A673 (cell line): ENCODE results near the gene HAPLN3. TPM values are rescaled to one million over a fixed set of nuclear protein-coding genes. Genes with fewer than 3 reads are reported as not detected.

Experiments used
- BruUV-seq: library from RNA; stranded (reverse); fragments of 400-500 nt; replicated peaks from 2 replicates; lab custom pipeline; 2021; lab: Mats Ljungman, UMichigan
- CTCF ChIA-PET: fragments of 300-600 bp; sonication (Branson Sonifier 250); formaldehyde crosslinking; loops from one replicate; lab custom pipeline; 2022; ENCODE audit warnings: antibody characterized with exemption; lab: Charles Lee
- POLR2A ChIA-PET: fragments of 300-600 bp; sonication (Branson Sonifier 250); formaldehyde crosslinking; loops from one replicate; lab custom pipeline; 2022; ENCODE audit warnings: antibody characterized with exemption; ENCODE audit not compliant: low non-redundant PET; lab: Charles Lee
- DNase-seq: peaks from one replicate; pipeline ENCODE4 v3.0.0-alpha.2; 2015; ENCODE audit warnings: low spot score
- H3K27ac ChIP-seq: fragments of 200-600 bp; sonication (generic); 2 replicates; pipeline ENCODE4 v1.5.1; 2016; ENCODE audit warnings: mixed run types, low read depth, mild to moderate bottlenecking, mixed read lengths, antibody characterized with exemption, low read length; ENCODE audit not compliant: poor library complexity, severe bottlenecking
- H3K27me3 ChIP-seq: fragments of 200-600 bp; sonication (generic); replicated peaks from 2 replicates; pipeline ENCODE4 v1.6.1; 2017; ENCODE audit warnings: mixed run types, low read depth, mild to moderate bottlenecking, mixed read lengths, antibody characterized with exemption, low read length; ENCODE audit not compliant: insufficient read depth, poor library complexity
- H3K36me3 ChIP-seq: fragments of 200-600 bp; sonication (generic); 2 replicates; pipeline ENCODE4 v1.6.1; 2016; ENCODE audit warnings: mixed run types, mild to moderate bottlenecking, mixed read lengths, antibody characterized with exemption, low read length; ENCODE audit not compliant: insufficient read depth, poor library complexity, severe bottlenecking
- H3K4me1 ChIP-seq: fragments of 200-600 bp; sonication (generic); 2 replicates; pipeline ENCODE4 v1.6.1; 2017; ENCODE audit warnings: mixed run types, mild to moderate bottlenecking, mixed read lengths, antibody characterized with exemption, low read length; ENCODE audit not compliant: insufficient read depth, poor library complexity, severe bottlenecking
- H3K4me3 ChIP-seq: fragments of 200-600 bp; sonication (generic); 2 replicates; pipeline ENCODE4 v1.5.1; 2016; ENCODE audit warnings: low read depth, mixed run types, mild to moderate bottlenecking, mixed read lengths, low read length; ENCODE audit not compliant: poor library complexity, severe bottlenecking
- H3K9me3 ChIP-seq: fragments of 200-600 bp; sonication (generic); 2 replicates; pipeline ENCODE4 v1.6.1; 2016; ENCODE audit warnings: mixed run types, low read depth, mild to moderate bottlenecking, mixed read lengths, antibody characterized with exemption, low read length; ENCODE audit not compliant: poor library complexity, severe bottlenecking
- EZH2 ChIP-seq: fragments of 200-600 bp; sonication (generic); IDR thresholded peaks from 2 replicates; pipeline ENCODE4 v1.6.1; 2017; ENCODE audit warnings: borderline replicate concordance, low read depth, mild to moderate bottlenecking, mixed read lengths, antibody characterized with exemption, low read length; ENCODE audit not compliant: poor library complexity, severe bottlenecking
- intact Hi-C: fragments of 100-400 bp; cut with micrococcal nuclease; formaldehyde crosslinking; loops from one replicate; pipeline ENCODE4 v1.10.0; 2022; ENCODE audit not compliant: unreplicated experiment
- total RNA-seq: library from RNA; stranded (reverse); gene quantifications from 2 replicates; pipeline ENCODE4 v1.2.3, GENCODE V29; 2021
- TF ChIP-seq, protein P1 (sequence below): fragments of 300-800, 200-600 bp; sonication (generic); conservative IDR thresholded peaks from 2 replicates; pipeline ENCODE4 v1.5.1; 2017; ENCODE audit warnings: low read depth, mild to moderate bottlenecking, antibody characterized with exemption, low read length, moderate library complexity, mixed read lengths

HAPLN3 gene
- total RNA-seq, 1 experiment from 2014 or later = 1.4 TPM

DNA sequence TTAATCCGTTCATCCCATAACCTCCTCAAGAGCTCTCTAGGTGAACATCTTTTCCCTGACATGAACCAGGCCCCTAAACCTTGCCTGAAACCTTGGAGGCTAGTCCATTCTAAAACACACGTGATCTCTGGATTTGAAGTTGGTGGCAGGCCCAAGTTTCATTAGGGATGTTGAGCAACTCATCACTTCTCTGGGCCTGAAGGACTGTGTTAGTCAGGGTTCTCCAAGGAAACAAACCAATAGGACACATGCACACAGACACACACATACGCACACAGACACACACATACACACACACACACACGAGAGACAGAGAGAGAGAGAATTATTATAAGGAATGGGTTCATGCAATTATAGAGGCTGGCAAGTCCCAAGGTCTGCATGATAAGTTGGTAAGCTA lies 60.2 kb downstream of the HAPLN3 start:
- POLR2A ChIA-PET = no interaction called here
- intact Hi-C loops = loop anchor here (10.0 kb wide), 1 partner anchor 180 kb away; no protein-coding TSS in a partner anchor

GRCh38 chr15:88834211-88834812 lies 61.0 kb downstream of the HAPLN3 start:
- intact Hi-C loops = loop anchor here (5.0 to 10.0 kb wide), 2 partner anchors 180 to 212 kb away; partner anchors contain the start of gene AEN
- no peaks in the 10 kb centered on the region for H3K36me3 ChIP-seq
- H3K9me3 ChIP-seq = no peaks in the 10 kb centered on the region
- H3K4me1 ChIP-seq = no peaks in the 10 kb centered on the region
- CTCF ChIA-PET = interaction anchor here (0.5 to 1.2 kb wide), 2 partner anchors 200 to 210 kb away, joined by 3 to 4 read pairs; no protein-coding TSS in a partner anchor
- TF ChIP-seq, protein P1, sequence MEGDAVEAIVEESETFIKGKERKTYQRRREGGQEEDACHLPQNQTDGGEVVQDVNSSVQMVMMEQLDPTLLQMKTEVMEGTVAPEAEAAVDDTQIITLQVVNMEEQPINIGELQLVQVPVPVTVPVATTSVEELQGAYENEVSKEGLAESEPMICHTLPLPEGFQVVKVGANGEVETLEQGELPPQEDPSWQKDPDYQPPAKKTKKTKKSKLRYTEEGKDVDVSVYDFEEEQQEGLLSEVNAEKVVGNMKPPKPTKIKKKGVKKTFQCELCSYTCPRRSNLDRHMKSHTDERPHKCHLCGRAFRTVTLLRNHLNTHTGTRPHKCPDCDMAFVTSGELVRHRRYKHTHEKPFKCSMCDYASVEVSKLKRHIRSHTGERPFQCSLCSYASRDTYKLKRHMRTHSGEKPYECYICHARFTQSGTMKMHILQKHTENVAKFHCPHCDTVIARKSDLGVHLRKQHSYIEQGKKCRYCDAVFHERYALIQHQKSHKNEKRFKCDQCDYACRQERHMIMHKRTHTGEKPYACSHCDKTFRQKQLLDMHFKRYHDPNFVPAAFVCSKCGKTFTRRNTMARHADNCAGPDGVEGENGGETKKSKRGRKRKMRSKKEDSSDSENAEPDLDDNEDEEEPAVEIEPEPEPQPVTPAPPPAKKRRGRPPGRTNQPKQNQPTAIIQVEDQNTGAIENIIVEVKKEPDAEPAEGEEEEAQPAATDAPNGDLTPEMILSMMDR = peak; percentile 79
- TF ChIP-seq EZH2 = no peak
- POLR2A ChIA-PET = no interaction called here
- H3K4me3 ChIP-seq = no peak overlapping the region
- no peaks in the 10 kb centered on the region for H3K27me3 ChIP-seq
- peak; percentile 39 for DNase-seq
- H3K27ac ChIP-seq = no peak overlapping the region
- no TSS peak for BruUV-seq

More for the DNA sequence above, 60.2 kb downstream of the HAPLN3 start:
- no peak for DNase-seq
- no peaks in the 10 kb centered on the region for H3K9me3 ChIP-seq
- H3K27ac ChIP-seq = no peak overlapping the region
- BruUV-seq = no TSS peak
- H3K36me3 ChIP-seq = no peaks in the 10 kb centered on the region
- H3K27me3 ChIP-seq = no peaks in the 10 kb centered on the region
- no peaks in the 10 kb centered on the region for H3K4me1 ChIP-seq
- H3K4me3 ChIP-seq = no peak overlapping the region
- TF ChIP-seq EZH2 = no peak
- CTCF ChIA-PET = interaction anchor here (1.2 kb wide), 1 partner anchor 211 kb away, joined by 3 read pairs; no protein-coding TSS in a partner anchor

GRCh38 chr15:88833731-88834100 lies 61.6 kb downstream of the HAPLN3 start:
- Histone ChIP-seq H3K36me3 (no peaks in the 10 kb centered on the region), H3K9me3 (no peaks in the 10 kb centered on the region), H3K4me1 (no peaks in the 10 kb centered on the region), H3K27ac (no peak overlapping the region), H3K4me3 (no peak overlapping the region), H3K27me3 (no peaks in the 10 kb centered on the region)
- DNase-seq = no peak
- ChIA-PET POLR2A (no interaction called here), CTCF (interaction anchor here (0.5 to 1.2 kb wide), 4 partner anchors 9 to 209 kb away, joined by 3 to 11 read pairs (median 4); no protein-coding TSS in a partner anchor)
- no TSS peak for BruUV-seq
- TF ChIP-seq, protein P1 = no peak
- TF ChIP-seq EZH2 = no peak
- intact Hi-C loops = loop anchor here (5.0 to 10.0 kb wide), 2 partner anchors 179 to 211 kb away; partner anchors contain the start of gene AEN
